ENCODE measurements around the gene RECQL5.

Gene RECQL5

GRCh38 chr17:75672011-75672410 lies 5.1 kb upstream of the RECQL5 start:
- TF ChIP-seq ZNF843 (tag by site-specific recombination; IDR thresholded peaks at IDR 0.05): no peak
- TF ChIP-seq ZNF701 (tag by site-specific recombination; IDR thresholded peaks at IDR 0.05): no peak
- no peak for TF ChIP-seq SP2 (tag by site-specific recombination; IDR thresholded peaks at IDR 0.05)
- no peak for TF ChIP-seq ZNF112 (tag by site-specific recombination; IDR thresholded peaks at IDR 0.05)
- TF ChIP-seq ZNF391 (tag by site-specific recombination; IDR thresholded peaks at IDR 0.05; ENCODE audit: borderline replicate concordance, low read depth): no peak
- POLR2A ChIA-PET: interaction anchor here (0.5 kb wide), 1 partner anchor 72 kb away, joined by 3 read pairs; no protein-coding TSS in a partner anchor
- Histone ChIP-seq H3K9me3 (ENCODE audit: control insufficient read depth, insufficient read depth, low read depth, low read length) (no peaks in the 10 kb centered on the region), H3K27ac (ENCODE audit: extremely low read depth, low read depth, low read length) (no peak overlapping the region), H3K4me1 (ENCODE audit: control insufficient read depth, insufficient read depth, low read length) (peaks cover 7% of the 10 kb centered on the region; the same call in 1 of the 2 replicates), H3K36me3 (ENCODE audit: control insufficient read depth in 2 of 2, insufficient read depth in 1 of 2, low read length in 2 of 2) (peaks cover 62 to 70% of the 10 kb centered on the region in 2 experiments), H3K4me3 (ENCODE audit: low read depth, low read length) (no peak overlapping the region)
- CTCF ChIA-PET: interaction anchor here (0.5 to 16.4 kb wide), 9 partner anchors 8 to 95 kb away, joined by 3 to 308 read pairs (median 4); partner anchors contain the start of gene SMIM5

GRCh38 chr17:75670868-75671267 lies 3.9 kb upstream of the RECQL5 start:
- Histone ChIP-seq H3K4me3 (ENCODE audit: low read depth, low read length) (no peak overlapping the region), H3K9me3 (ENCODE audit: control insufficient read depth, insufficient read depth, low read depth, low read length) (no peaks in the 10 kb centered on the region), H3K27ac (ENCODE audit: extremely low read depth, low read depth, low read length) (no peak overlapping the region), H3K36me3 (ENCODE audit: control insufficient read depth in 2 of 2, insufficient read depth in 1 of 2, low read length in 2 of 2) (peaks cover 52 to 59% of the 10 kb centered on the region in 2 experiments), H3K4me1 (ENCODE audit: control insufficient read depth, insufficient read depth, low read length) (peaks cover 10% of the 10 kb centered on the region; the same call in 1 of the 2 replicates)
- ChIA-PET POLR2A (interaction anchor here (1.4 kb wide), 1 partner anchor 10 kb away, joined by 4 read pairs; no protein-coding TSS in a partner anchor), CTCF (interaction anchor here (0.6 to 16.4 kb wide), 8 partner anchors 9 to 115 kb away, joined by 3 to 308 read pairs (median 8); partner anchors contain the start of gene SMIM5)
- no peak for TF ChIP-seq ZNF580 (tag by site-specific recombination; IDR thresholded peaks at IDR 0.05)
- no peak for TF ChIP-seq ZSCAN30 (tag by site-specific recombination; IDR thresholded peaks at IDR 0.05)
- no peak for TF ChIP-seq ZBTB6 (tag by site-specific recombination; IDR thresholded peaks at IDR 0.05)
- no peak for TF ChIP-seq KLF9 (tag by site-specific recombination; IDR thresholded peaks at IDR 0.05; ENCODE audit: low read depth)
- no peak for TF ChIP-seq AEBP2 (tag by site-specific recombination; IDR thresholded peaks at IDR 0.05; ENCODE audit: borderline replicate concordance)
- no peak for TF ChIP-seq GLIS1 (tag by site-specific recombination; IDR thresholded peaks at IDR 0.05)
- no peak for TF ChIP-seq ZNF341 (tag by site-specific recombination; IDR thresholded peaks at IDR 0.05; ENCODE audit: low read depth)
- TF ChIP-seq ZNF596 (tag by site-specific recombination; IDR thresholded peaks at IDR 0.05): no peak
- TF ChIP-seq ZFHX2 (tag by site-specific recombination; conservative IDR thresholded peaks at IDR 0.05): no peak
- no peak for TF ChIP-seq ZSCAN5A (tag by site-specific recombination; IDR thresholded peaks at IDR 0.05)

- POLR2A ChIA-PET: interaction anchor here (1.2 to 3.3 kb wide), 2 partner anchors 12 to 80 kb away, joined by 3 to 11 read pairs; no protein-coding TSS in a partner anchor
- no peaks in the 10 kb centered on the region for H3K9me3 ChIP-seq (ENCODE audit: control insufficient read depth, insufficient read depth, low read depth, low read length)
- CTCF ChIA-PET: interaction anchor here (0.9 to 4.6 kb wide), 3 partner anchors 35 to 80 kb away, joined by 3 to 48 read pairs (median 42); partner anchors contain the start of gene SMIM5
- H3K4me3 ChIP-seq (ENCODE audit: low read depth, low read length): peak overlapping the region; percentile 95; the same call in 1 of the 2 replicates
- TF ChIP-seq ZNF274 (IDR thresholded peaks at IDR 0.05; ENCODE audit: low read length) (no peak), ZNF274 (tag by site-specific recombination; IDR thresholded peaks at IDR 0.05; ENCODE audit: borderline replicate concordance) (no peak), ZFP41 (tag by site-specific recombination; IDR thresholded peaks at IDR 0.05; ENCODE audit: borderline replicate concordance) (no peak), ZNF391 (tag by site-specific recombination; IDR thresholded peaks at IDR 0.05; ENCODE audit: borderline replicate concordance, low read depth) (no peak), ZNF513 (tag by site-specific recombination; IDR thresholded peaks at IDR 0.05) (peak; percentile 69), ZNF10 (tag by site-specific recombination; IDR thresholded peaks at IDR 0.05) (no peak)
- peaks cover 47 to 66% of the 10 kb centered on the region in 2 experiments for H3K36me3 ChIP-seq (ENCODE audit: control insufficient read depth in 2 of 2, insufficient read depth in 1 of 2, low read length in 2 of 2)
- H3K4me1 ChIP-seq (ENCODE audit: control insufficient read depth, insufficient read depth, low read length): peaks cover 10% of the 10 kb centered on the region; the same call in 1 of the 2 replicates
- H3K27ac ChIP-seq (ENCODE audit: extremely low read depth, low read depth, low read length): no peak overlapping the region
Observed at GRCh38 chr17:75668489-75668888, 1.5 kb upstream of the RECQL5 start.
